Subcutaneous adipose tissue (tissue), 4 donors: Measurements from ENCODE around the gene CFDP1. TPM values are rescaled to one million over a fixed set of nuclear protein-coding genes. Genes with fewer than 3 reads are reported as not detected.

Experiments
- CTCF ChIP-seq: fragments of 450-650 bp; IDR thresholded peaks from one replicate; pipeline ENCODE4 v1.5.1; 2016; ENCODE audit warnings: low read depth, mild to moderate bottlenecking, control low read depth, antibody characterized with exemption, moderate library complexity
- total RNA-seq, 4 donors: library from RNA; depleted of rRNA; stranded (reverse); fragments of >200 nt; gene quantifications; one replicate each; pipeline ENCODE4 v1.1.0, GENCODE V29; 2016

The CFDP1 gene
- total RNA-seq, 4 donors from 2014 or later: 38.6 to 60.7 (median 57.0) TPM

GRCh38 chr16:75372236-75372856 is 61.0 kb downstream of the CFDP1 start:
- no peak for TF ChIP-seq CTCF

GRCh38 chr16:75371171-75371570 is 62.1 kb downstream of the CFDP1 start:
- no peak for TF ChIP-seq CTCF

DNA sequence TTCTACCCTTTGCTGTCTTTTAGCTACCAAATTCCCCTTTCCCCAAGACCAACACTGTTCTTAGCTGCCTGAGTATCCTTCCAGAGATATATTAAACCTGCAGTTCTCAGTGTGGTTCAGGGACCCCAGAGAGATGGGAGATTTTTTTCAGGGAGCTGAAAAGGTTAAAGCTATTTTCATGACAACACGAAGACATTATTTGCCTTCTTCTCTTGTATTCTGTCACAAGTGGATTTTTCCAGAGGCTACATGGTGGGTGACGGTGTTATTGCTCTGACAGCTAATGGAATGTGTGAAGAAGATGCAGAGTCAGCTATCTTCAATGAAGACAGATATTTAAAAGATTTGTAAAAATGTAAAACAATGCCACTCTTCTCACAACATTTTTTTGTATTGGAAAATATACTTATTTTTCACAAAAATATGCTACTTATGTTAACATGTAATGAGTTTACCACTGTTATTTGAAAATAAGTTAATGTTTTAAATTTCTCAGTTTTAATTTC is 69.0 kb downstream of the CFDP1 start:
- TF ChIP-seq CTCF: no peak

DNA sequence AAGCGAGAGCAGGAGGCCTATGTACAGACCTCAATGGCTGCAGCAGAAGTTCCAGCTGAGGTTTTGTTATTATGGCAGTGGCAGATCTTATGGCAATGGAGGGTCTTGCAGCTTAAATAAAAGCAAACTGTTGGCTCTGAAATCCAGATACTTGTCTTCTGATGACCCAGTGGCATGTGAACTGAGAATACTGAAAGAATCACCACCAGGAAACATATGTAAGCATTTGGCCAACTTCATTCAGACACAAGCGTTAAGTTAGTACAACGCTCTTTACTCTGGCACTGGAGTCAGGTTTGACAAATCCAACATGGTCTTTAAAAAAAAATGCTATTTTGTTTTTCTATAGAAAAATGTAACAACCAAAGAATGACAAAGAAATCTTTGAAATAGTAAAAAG is 70.5 kb downstream of the CFDP1 start:
- TF ChIP-seq CTCF: no peak

DNA sequence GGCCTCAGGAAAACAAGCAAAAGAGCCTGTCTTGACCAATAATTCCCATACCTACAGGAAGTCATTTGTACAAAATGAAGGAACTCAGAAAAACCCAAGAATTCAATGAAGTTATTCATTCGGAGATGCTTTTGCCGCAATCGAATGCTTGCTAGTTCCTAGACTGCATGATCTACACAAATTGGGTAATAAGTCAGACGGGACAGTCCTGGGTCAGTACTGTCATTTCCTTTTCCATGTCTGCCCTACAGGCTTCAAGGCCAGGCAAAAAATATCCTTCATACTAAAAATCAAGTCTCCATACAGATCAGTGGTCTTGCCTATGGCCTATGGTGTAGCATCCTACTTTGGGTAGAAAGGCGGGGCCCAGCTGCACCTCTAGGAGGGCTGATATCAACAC is 71.4 kb downstream of the CFDP1 start:
- TF ChIP-seq CTCF: no peak

DNA sequence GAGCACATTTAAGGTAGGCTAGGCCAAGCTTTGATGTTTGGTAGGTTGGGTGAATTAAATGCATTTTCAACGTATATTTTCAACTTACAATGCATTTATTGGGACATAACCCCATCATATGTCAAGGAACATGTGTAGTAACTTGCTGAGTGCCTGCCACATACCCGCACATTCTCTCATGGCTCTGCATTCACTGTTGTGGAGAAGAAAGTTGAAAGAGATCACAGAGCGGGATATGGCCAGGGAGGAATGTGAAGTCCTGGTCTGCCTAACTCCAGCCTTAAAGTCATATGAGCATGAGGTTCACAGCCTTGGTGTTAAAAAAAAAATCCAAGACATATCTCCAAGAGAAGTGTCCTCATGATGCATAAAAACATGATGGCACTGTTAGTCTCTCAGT is 79.1 kb downstream of the CFDP1 start:
- no peak for TF ChIP-seq CTCF

DNA sequence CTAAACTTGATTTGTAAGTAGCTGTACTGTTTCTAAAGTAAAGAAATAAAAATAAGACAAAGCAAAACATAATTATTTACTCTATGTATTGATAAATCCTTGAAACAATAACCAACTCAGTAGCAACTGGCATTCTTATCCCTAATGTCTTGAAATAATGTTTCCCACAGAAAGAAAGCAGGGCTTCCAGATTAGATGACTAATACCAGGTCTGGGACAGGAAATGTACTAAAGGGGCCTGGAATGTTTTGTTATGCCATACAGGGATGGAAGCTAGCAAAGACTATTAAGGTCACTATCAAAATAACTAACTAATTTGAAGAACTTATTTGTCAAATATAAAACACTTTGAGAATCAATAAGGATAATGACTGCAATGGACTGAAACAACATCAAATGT is 82.1 kb downstream of the CFDP1 start:
- no peak for TF ChIP-seq CTCF
